Heart right ventricle (tissue), 16 donors: Measurements from ENCODE around the gene CASK. TPM values are rescaled to one million over a fixed set of nuclear protein-coding genes. Genes with fewer than 3 reads are reported as not detected.

ENCODE experiments used
- ATAC-seq, 8 donors: fragments of 200-7000 bp; cut with Tn5 transposase; one replicate each; pipeline ENCODE4 v1.9.1; 2020; ENCODE audit warnings: mild to moderate bottlenecking in 8 of 8, moderate library complexity in 8 of 8, moderate number of reproducible peaks in 1 of 8
- DNase-seq, 2 donors: peaks; one replicate each; pipeline ENCODE4 v3.0.0-alpha.2; 2020
- H3K27ac ChIP-seq, 10 donors: fragments of 200-600 bp; sonication (generic) in 2 of 10; one replicate each; pipeline versions ENCODE4 v1.5.0 to v1.8.0; 2020 to 2022; ENCODE audit warnings: mild to moderate bottlenecking in 3 of 10
- H3K27me3 ChIP-seq, 7 donors: fragments of 200-600 bp; one replicate each; pipeline ENCODE4 v1.8.0; 2021 to 2022; ENCODE audit warnings: mild to moderate bottlenecking in 2 of 7
- H3K36me3 ChIP-seq, 9 donors: fragments of 200-600 bp; sonication (generic) in 1 of 9; one replicate each; pipeline versions ENCODE4 v1.5.0 to v1.8.0; 2020 to 2022; ENCODE audit warnings: mild to moderate bottlenecking in 2 of 9
- H3K4me1 ChIP-seq, 9 donors: fragments of 200-600 bp; sonication (generic) in 1 of 9; one replicate each; pipeline versions ENCODE4 v1.5.0 to v1.8.0; 2020 to 2022; ENCODE audit warnings: mild to moderate bottlenecking in 4 of 9
- H3K4me3 ChIP-seq, 10 donors: fragments of 200-600 bp; sonication (generic) in 2 of 10; one replicate each; pipeline versions ENCODE4 v1.5.0 to v1.8.0; 2020 to 2022; ENCODE audit warnings: mild to moderate bottlenecking in 7 of 10, moderate library complexity in 2 of 10
- H3K9me3 ChIP-seq, 11 donors: fragments of 200-600 bp in 10 of 11; sonication (generic) in 2 of 11; one replicate each; pipeline versions ENCODE4 v1.5.0 to v1.8.0; 2013 to 2022; ENCODE audit warnings: mild to moderate bottlenecking in 2 of 11, control low read depth in 1 of 11, moderate library complexity in 1 of 11
- CTCF ChIP-seq, 9 donors: fragments of 200-600 bp; sonication (generic) in 2 of 9; IDR thresholded peaks; one replicate each; pipeline versions ENCODE4 v1.5.0 to v1.8.0; 2021 to 2022; ENCODE audit warnings: antibody characterized with exemption in 9 of 9, mild to moderate bottlenecking in 5 of 9, moderate library complexity in 1 of 9
- WGBS, 2 donors: extraction: QIAGEN DNeasy Blood & Tissue Kit; methylation state at CpG; one replicate each; pipeline ENCODE4 v1.1.7; 2013; ENCODE audit warnings: inconsistent platforms in 1 of 2; 5-methylcytosine and 5-hydroxymethylcytosine counted together
- intact Hi-C, 10 donors: fragments of 100-400 bp; cut with DNase I; formaldehyde crosslinking; loops; one replicate each; pipeline versions ENCODE4 v1.11.1 to v1.14.2; 2022
- polyA plus RNA-seq, 2 donors: library from polyadenylated mRNA; stranded (reverse); fragments of 200-250 nt; gene quantifications; one replicate each; pipeline ENCODE4 v1.2.3, GENCODE V29; 2013
- total RNA-seq, 10 donors: library from RNA; stranded (reverse); fragmentation: NEBNext Ultra II Directional in 3 of 10; extraction: Animal tissue kit (Norgen Biotek cat#: 25700) in 3 of 10; gene quantifications; one replicate each; pipeline versions ENCODE4 v1.2.1 to v1.2.4, GENCODE V29; 2021 to 2023
- donor health status: Arrhythmogenic right ventricular cardiomyopathy.
- donor health status: ischemic (EF 13 %, LVEDD 7.1; RV severe dilation, severe dysfunction).
- donor health status: healthy with polysubstance abuse.
- donor health status: DM: no; HTN: yes; CAD: no.
- donor health status: DM: no; HTN: no; CAD: no.
- donor health status: ischemic (EF 25% LVEDD 6.9; RV normal size, moderate dysfunction).
- donor health status: ischemic (EF 25% LVEDD 5.7; RV mildly dilated, moderate dysfunction).
- donor health status: healthy.
- donor health status: DM: yes; HTN: yes; CAD: no.
- donor health status: Ischemic cardiomyopathy.
- donor health status: ischemic (EF 35%, LVEDD 5.7; RV mildly dilated, moderate dysfunction).
- donor health status: nonischemic (EF 11% LVEDD 7.7; RV severe dilation, severe dysfunction).
- donor health status: DM: yes; HTN: yes; CAD: no.
- donor health status: PGD.
- donor health status: ischemic (EF 29% LVEDD 5.4; RV normal size, mild dysfunction).
- donor health status: nonischemic (EF 23%, LVEDD 6.1; RV moderate dilation, normal function).

CASK gene
- total and polyA plus RNA-seq, 12 donors, result 2.2 to 20.7 (median 12.7) TPM

DNA sequence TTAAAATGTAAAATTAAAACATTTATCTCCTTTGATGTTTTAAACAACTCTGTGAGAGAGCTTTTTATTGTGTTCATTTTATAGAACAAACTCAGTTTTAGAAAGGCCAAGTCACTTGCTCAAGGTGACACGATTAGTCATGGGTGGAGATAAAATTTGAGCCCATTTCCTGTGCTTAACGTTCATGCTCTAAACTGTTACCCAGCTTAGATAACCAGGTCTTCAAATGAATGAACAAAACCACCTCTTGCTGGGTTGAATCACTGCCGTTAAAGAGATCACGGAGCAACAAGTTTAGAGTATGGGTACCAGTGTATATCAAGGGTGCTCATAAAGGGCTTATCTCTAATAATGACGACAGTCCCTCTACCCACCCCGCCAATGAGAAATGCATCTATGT is 10.2 kb upstream of the CASK start:
- ATAC-seq (no peak), DNase-seq (no peak)
- Histone ChIP-seq H3K4me1 (no peaks in the 10 kb centered on the region), H3K36me3 (no peaks in the 10 kb centered on the region), H3K27me3 (peaks cover 0 to 30% (median 0%) of the 10 kb centered on the region in 7 donors), H3K9me3 (no peaks in the 10 kb centered on the region), H3K27ac (no peak overlapping the region), H3K4me3 (no peak overlapping the region)
- WGBS, 2 donors, result 69 to 77% methylated on average over 6 of the region's 6 CpGs
- TF ChIP-seq CTCF (IDR thresholded peaks at IDR 0.05), result no peak
- intact Hi-C loops, result no loop called here

GRCh38 chrX:41932885-41933284 is 9.5 kb upstream of the CASK start:
- intact Hi-C loops, result no loop called here
- 94 to 95% methylated on average over 5 of the region's 5 CpGs for WGBS, 2 donors
- DNase-seq (no peak), ATAC-seq (no peak)
- H3K9me3 ChIP-seq, result no peaks in the 10 kb centered on the region
- H3K27me3 ChIP-seq, result peaks cover 0 to 30% (median 0%) of the 10 kb centered on the region in 7 donors
- H3K4me3 ChIP-seq, result no peak overlapping the region
- TF ChIP-seq CTCF (IDR thresholded peaks at IDR 0.05), result no peak
- H3K4me1 ChIP-seq, result no peaks in the 10 kb centered on the region
- no peaks in the 10 kb centered on the region for H3K36me3 ChIP-seq
- H3K27ac ChIP-seq, result no peak overlapping the region

DNA sequence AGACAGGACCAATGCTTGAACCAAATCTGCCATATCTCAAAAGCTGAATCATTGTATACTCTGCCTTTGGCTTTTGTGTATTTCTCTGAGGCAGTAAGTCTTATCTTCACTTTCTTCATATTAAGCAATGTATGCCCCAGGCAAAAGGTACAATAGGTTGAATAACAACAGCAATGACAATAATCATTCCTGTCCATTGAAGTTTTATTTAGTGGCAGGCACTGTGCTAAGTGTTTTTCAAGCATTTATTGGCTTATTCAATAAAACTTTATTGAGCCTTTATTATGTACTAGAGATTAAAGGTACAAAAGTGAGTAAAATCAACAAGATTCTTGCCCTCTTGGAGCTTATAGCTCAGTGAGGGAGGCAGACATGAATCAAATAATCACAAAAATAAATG is 8.2 kb upstream of the CASK start:
- H3K27ac ChIP-seq, result no peak overlapping the region
- no peak overlapping the region for H3K4me3 ChIP-seq
- no peaks in the 10 kb centered on the region for H3K36me3 ChIP-seq
- intact Hi-C loops, result no loop called here
- H3K9me3 ChIP-seq, result no peaks in the 10 kb centered on the region
- TF ChIP-seq CTCF (IDR thresholded peaks at IDR 0.05), result no peak
- DNase-seq, result no peak
- H3K27me3 ChIP-seq, result peaks cover 0 to 30% (median 0%) of the 10 kb centered on the region in 7 donors
- no peaks in the 10 kb centered on the region for H3K4me1 ChIP-seq
- no peak for ATAC-seq

DNA sequence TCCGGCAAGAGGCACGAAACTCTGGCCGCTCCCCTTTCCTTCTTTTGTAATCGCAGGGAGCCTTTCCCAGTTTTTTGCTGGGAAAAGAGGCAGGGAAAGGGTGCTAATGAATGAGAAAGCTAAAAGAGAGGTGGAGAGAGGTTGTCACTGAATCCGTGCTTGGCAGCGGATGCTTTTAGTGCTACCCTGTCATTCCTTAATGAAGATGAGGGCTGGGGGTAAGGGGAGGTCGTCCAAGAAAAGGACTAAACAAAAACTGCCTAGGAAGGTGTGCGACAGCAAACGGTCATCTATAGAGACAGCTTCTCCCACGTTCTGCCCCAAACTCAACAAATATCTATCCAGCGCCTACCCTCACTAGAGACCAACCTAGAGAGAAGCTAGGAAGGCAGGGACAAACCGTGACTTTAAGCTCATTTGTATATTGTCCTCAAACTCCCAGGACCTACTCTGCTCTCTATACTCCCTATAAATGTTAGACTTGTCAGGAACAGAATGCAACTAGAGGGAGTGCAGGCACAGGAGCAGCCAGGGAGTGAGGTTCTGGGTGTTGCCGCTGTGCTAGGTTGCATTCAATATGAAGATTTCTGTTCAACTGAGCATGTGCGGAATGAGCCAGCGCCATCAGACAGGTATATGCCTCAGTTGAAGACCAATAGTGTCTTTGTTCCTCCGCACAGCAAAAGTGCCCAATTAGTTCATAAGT is 777 bp upstream of the CASK start:
- peak in 1 of 9 donors; percentile 17 for TF ChIP-seq CTCF (IDR thresholded peaks at IDR 0.05)
- Histone ChIP-seq H3K4me1 (peaks cover 0 to 16% (median 0%) of the 10 kb centered on the region in 9 donors), H3K27ac (peak overlapping the region; percentile 50 to 92 (median 83)), H3K36me3 (no peaks in the 10 kb centered on the region), H3K4me3 (peak overlapping the region; percentile 32 to 73 (median 67)), H3K9me3 (no peaks in the 10 kb centered on the region), H3K27me3 (peaks cover 0 to 30% (median 0%) of the 10 kb centered on the region in 7 donors)
- DNase-seq (peak in 1 of 2 donors; percentile 3), ATAC-seq (peak in 7 of 8 donors; percentile 10 to 37 (median 30))
- 1 to 2% methylated on average over 15 to 16 of the region's 16 CpGs for WGBS, 2 donors
- intact Hi-C loops, result no loop called here
